SKM-1 treated with dmso at 0.1 percent for 144 hours (cell line): Measurements from ENCODE around the gene SETD5.

Experiments used
- DNase-seq: peaks from one replicate; lab custom pipeline; 2025; ENCODE audit not compliant: unreplicated experiment; lab: John Stamatoyannopoulos, UW

The SETD5 gene

GRCh38 chr3:9406856-9407626 lies 9.6 kb downstream of the SETD5 start:
- no peak for DNase-seq

DNA sequence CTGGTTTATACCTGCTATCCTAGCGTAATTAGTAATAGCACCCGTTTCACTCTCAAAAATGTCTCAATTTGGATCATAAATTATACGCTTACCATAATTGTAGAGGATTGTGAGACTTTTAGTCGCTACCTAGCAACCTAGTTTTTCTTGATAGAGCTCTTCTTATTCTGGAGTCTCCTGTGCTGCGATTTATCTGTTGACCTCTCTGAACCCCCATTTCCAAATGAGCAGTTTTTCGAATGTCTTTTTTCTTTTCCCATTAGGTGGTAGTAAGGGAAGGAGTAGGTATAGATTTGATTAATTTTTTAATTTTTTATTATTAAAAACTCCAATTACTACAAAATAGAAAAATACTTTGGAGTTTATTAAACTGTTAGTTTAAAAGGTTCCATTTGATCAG lies 10.6 kb downstream of the SETD5 start:
- no peak for DNase-seq

DNA sequence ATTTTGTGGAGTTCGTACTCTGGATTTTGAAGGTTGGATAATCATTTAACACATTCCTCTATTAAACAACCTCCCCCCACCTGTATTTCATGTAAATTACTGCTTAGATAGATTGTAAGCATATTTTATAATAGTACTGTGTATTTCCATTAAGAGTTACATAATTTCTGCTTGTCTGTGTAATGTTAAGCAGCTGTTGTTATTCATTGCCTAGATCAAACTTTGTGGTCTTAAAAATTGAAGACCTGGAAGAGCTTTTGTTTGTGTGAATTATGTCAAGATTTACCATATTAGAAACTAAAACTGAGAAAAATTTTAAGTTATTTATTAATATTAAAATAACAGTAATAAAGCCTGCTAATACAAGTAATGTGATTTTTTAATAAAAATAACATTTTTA lies 11.1 kb downstream of the SETD5 start:
- no peak for DNase-seq

GRCh38 chr3:9409981-9410854 lies 12.8 kb downstream of the SETD5 start:
- peak; percentile 11 for DNase-seq

GRCh38 chr3:9411302-9411701 lies 13.9 kb downstream of the SETD5 start:
- no peak for DNase-seq

- DNase-seq, result no peak
Measured at GRCh38 chr3:9412293-9412692, 14.9 kb downstream of the SETD5 start.

DNA sequence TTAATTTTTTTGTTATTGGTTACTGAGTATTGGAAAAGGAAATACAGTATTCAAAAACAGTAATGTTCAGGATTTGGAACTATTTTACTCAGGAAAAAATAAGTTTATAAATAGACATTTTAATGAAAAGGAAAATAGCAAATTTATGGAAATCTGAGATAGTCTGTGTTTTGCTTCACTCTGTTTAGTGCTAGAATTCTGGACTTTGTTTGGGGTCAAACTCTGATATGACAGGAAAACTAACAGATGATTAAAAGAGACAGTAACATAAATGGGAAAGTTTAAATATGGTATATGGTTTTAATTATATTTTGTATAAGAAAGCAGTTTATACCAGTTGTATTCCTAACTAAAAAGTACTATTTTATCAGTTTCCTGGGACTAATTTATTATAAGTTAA lies 17.4 kb downstream of the SETD5 start:
- DNase-seq, result no peak

DNA sequence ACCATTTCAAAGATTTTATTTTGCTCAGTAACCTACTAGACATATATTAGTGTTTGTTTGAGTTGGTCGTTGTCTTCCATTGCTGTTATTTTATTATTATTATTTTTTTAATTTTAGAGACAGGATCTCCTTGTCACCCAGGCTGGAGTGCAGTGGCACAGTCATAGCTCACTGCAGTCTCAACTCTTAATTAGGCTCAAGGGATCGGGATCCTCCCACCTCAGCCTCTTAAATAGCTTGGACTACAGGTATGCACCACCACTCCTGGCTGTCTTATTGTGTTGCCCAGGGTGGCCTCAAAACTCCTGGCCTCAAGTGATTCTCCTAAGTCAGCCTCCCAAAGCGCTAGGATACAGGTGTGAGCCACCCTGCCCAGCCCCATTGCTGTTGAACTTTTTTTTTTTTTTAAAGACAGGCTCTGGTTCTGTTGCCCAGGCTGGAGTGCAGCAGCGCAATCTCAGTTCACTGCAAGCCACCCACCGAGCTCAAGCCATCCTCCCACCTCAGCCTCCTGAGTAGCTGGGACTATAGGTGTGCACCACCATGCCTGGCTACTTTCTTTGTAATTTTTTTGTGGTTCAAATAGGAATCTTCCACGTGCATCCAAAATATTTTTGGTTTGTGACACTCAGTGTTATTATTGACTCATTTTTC lies 18.2 kb downstream of the SETD5 start:
- no peak for DNase-seq

- DNase-seq, result no peak
Measured at GRCh38 chr3:9416139-9416780, 18.8 kb downstream of the SETD5 start.

DNA sequence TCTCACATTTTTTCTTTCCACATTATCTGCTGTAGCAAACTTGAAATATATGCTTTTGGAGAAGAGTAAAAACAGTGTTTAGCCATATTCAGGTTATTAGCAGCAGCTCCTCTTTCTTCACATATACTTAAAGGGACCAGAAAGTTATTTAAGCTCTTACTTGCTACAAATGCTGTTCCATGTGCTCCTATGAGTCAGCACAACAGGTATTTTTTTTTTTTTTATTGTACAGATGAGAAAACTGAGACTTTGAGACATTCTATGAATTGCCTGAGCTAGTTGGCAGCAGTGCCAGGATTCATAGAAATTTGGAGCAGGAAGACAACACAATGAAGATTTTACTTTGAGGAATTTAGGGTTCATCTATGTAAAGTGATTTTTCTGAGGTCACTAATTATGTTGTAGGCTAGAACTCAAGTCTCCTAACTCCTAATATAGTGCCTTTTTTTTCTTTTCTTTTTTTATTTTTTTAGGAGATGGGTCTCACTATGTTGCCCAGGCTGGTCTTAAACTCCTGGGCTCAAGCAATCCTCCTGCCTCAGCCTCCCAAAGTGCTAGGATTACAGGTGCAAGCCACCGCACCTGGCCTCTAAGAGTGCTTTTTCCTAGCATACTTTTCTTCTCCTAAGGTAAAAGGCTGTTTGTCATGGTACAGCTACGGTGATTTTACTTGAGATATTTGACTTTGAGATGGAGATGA lies 23.6 kb downstream of the SETD5 start:
- no peak for DNase-seq

DNA sequence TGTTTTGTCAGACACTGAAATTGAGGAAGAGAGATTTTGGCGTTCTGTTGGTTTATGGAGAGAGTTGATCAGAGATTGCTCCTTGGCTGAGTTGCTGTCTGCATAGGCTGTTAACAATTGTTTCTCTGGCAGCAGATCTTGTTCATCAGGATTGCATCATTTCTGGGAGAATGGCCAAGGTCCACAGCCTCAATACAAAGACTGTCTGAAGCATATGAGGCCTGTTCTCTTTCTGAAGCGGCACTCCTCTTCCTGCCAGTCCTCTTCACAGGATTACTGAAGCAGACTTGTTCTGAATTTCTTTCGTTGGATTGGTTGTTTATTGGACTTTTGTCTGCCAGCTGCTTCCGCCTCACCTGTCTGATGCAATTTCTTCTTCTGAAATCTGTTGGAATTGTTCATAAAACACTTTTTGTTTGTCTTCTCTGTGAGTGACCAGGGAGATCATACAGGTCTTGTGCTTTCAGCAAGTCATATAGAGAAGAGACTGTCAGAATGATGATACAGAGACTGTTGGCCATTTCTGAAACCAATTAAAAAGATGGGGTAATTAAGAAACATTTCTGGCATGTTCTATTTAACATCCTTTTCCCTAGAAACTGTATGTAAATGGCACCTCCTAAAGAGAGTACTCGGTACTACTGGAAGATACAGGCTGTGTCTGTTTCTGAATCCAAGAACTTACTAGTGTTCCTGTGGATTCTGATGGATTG lies 25.5 kb downstream of the SETD5 start:
- peak; percentile 29 for DNase-seq

DNA sequence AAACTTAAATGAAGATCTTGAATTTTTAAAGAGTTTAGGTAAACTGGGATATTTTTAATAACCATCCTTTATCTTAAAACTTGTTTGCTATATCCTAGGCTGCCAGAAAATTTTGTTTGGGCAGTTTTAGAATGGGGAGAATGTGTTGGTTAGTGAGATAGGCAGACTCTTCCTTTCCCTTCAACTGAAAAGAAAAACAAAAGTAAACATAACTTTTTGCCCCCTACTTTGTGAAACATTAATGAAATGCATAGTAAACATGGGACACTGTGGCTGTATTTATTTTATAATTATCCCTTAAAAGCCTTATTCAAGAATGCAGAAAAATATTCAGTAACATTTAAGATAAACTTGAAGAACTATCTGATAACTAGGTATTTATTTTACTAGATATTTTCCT lies 31.0 kb downstream of the SETD5 start:
- DNase-seq, result no peak

DNA sequence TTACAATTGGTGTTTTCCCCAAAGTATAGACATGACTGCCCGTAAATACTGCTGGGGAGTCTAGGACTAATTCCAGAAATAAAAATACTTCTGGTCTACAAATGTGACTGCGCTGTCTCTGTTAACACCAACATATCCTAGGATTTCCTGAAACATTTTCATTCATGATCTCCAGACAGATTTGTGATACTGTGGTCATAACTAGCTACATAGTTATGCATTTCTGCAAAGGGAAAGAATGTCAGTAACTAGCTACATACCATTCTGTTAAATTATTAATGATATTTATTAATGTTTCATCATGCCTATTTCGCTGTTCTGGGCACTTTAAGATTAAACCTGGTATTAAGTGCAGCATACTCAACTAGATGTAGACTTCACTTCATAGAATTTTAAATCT lies 33.3 kb downstream of the SETD5 start:
- DNase-seq, result no peak

DNA sequence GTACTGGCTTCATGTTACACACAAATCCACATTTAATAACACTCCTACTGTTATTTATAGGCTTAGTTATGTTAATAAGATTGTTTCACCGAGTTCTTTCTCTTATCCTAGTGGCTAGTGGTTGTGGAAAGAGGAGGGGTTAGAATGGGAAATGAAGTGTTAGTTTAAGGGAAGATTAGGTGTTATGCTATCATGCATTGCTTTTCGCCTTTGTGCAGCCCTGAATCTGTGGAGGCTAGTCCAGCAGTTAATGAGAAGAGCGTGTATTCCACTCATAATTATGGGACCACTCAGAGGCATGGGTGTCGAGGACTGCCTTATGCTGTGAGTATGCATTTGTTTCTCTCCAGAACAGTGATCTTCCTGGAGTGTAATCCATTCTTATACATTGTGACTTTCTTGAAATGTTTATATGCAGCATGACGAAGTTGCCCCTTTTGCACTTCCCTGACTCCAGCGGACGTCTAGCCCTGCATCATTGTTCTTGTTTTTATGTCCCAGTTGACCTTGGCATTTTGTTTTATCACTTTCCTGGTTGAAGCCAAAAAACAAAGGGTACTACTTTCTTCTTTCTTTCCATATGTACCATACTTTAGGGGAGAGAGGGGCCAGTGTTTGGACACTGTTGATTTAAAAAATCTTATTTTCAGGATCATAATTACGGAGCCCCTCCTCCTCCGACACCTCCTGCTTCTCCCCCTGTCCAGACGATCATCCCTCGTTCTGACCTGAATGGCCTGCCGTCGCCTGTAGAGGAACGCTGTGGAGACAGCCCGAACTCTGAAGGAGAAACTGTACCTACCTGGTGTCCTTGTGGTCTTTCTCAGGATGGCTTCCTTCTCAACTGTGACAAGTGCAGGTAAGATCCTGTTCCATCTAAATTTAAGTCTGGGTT lies 36.5 kb downstream of the SETD5 start:
- DNase-seq, result no peak

GRCh38 chr3:9435316-9435715 lies 37.9 kb downstream of the SETD5 start:
- DNase-seq, result no peak

DNA sequence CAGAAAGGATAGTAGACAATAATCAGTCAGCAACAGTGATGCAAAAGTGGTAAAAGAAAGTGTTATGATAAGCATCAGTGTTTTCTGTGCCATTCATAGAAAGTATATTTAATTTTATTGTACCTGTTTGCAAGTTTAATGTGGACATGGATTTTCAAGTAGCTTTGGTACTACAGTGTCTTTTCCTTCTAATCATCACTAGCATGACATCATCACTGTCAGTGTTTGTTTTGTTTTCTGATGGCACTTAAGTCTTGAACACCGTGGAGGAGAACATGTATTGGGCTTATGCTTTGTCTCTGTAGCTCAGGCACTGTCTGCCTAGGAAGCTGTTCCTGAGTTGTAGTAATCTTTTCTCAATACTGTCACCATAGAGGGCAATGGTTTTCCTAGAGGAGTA lies 41.9 kb downstream of the SETD5 start:
- DNase-seq, result no peak

- no peak for DNase-seq
Measured at GRCh38 chr3:9441501-9442221, 44.2 kb downstream of the SETD5 start.

- DNase-seq, result no peak
Measured at GRCh38 chr3:9448071-9448470, 50.7 kb downstream of the SETD5 start.
